Activated CD4-positive, CD25-positive, alpha-beta regulatory T cell treated with anti-CD3 and anti-CD28 coated beads, Interleukin-2, amount 50 U/mL, for 72 hours (primary cell): Measurements from ENCODE around the gene RGS13.

Experiments
- DNase-seq: peaks from one replicate; pipeline ENCODE4 v3.0.0; 2021

The RGS13 gene

GRCh38 chr1:192689459-192689858, 53.5 kb downstream of the RGS13 start:
- DNase-seq: no peak

DNA sequence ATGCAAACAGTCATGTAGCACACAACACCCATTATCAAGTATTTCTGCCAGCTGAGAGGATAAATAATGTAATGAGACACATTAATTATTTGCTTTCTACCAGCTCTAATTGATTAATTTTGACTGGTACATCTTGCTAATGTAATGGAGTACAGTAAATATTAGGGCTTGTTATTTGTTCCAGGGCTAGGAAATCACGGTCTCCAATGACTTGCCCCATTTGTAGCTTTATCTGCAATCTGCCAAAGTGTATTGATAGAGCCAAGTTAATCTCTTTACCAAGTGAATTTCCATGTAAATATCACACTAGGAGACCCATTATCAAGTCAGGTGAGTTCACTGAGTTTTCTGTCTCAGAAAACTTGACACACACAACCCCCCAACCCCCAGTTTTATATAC, 55.1 kb downstream of the RGS13 start:
- DNase-seq: no peak

DNA sequence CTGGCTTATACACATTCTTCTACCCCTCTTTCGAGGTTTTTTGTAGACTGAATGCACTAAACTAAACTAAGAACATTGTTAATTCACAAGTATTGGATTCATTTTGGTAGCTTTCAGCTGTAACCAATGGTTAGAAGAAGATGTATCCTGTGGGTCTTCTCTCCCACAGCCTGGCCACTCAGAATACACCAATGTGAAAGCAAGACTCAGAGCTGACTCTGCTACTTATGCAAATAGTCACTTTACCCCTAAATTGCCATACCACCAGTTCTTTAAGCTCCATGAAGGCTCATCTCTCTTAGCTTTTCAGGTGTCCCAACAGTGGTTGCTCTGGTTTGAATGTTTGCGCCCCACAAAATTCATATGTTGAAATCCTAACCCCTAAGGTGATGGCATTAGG, 60.1 kb downstream of the RGS13 start:
- no peak for DNase-seq

- no peak for DNase-seq
Measured at GRCh38 chr1:192697771-192698170, 61.8 kb downstream of the RGS13 start.

- no peak for DNase-seq
Measured at GRCh38 chr1:192698731-192699130, 62.8 kb downstream of the RGS13 start.

DNA sequence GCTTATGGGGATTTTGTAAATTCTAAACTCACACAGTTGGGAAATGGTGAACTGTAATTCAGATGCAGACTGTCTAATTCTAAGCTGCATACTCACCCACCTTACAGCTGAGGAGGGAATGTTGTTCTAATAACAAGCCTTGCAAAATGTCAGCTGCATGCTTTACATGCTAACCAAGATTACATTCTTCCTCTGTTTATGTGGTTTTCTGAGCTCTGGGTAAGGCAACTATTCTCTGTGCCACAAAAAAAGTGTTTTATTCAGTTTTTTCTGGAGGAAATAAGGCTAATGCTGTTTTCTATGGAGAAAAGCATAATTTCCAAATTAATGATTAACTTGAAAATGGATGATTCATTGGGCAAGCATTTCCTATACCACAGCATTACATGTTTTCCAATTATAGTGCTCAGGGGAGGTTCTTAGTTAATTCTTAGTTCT, 64.9 kb downstream of the RGS13 start:
- no peak for DNase-seq

DNA sequence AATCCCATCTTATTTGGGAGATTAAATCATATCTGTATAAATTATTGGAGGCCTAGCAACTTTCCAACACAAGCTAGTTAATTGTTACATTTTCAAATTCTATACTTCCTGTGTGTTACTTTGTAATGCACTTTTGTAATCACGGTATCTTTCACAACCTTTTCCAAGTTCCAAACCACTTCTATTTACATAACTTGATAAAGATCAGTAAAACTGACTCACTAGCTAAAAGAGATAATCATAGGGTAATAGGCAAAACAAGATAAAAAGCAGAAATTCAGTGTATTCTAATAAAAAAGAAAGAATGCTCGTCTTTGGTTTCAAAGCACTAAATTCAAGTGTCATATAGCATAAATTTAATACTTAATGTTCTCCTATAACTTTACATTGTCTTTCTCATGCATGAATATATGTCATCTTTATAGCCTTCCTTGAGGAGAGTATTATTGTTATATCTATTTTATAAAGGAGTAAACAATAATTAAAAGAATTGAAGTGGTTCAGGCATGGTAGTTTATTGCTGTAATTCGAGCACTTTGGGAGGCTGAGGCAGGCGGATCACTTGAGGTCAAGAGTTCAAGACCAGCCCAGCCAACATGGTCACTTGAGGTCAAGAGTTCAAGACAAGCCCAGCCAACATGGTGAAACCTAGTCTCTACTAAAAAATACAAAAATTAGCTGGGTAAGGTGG, 66.4 kb downstream of the RGS13 start:
- DNase-seq: no peak

GRCh38 chr1:192703283-192704206, 67.6 kb downstream of the RGS13 start:
- no peak for DNase-seq

DNA sequence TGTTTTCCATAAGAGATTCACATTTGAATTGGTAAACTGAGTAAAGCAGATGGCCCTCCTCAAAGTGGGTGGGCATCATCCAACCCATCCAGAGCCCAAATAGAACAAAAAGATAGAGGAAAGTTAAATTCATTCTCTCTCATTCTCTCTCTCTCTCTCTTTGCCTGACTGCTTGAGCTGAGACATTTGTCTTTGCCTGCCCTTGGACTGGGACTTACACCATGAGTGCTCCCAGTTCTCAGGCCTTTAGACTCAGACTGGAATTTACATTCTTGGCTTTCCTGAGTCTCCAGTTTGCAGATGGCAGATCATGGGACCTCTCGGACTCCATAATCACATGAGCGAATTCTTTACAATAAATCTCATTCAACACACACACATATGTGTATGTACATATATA, 69.6 kb downstream of the RGS13 start:
- DNase-seq: no peak

- DNase-seq: no peak
Measured at GRCh38 chr1:192706936-192707335, 71.0 kb downstream of the RGS13 start.

DNA sequence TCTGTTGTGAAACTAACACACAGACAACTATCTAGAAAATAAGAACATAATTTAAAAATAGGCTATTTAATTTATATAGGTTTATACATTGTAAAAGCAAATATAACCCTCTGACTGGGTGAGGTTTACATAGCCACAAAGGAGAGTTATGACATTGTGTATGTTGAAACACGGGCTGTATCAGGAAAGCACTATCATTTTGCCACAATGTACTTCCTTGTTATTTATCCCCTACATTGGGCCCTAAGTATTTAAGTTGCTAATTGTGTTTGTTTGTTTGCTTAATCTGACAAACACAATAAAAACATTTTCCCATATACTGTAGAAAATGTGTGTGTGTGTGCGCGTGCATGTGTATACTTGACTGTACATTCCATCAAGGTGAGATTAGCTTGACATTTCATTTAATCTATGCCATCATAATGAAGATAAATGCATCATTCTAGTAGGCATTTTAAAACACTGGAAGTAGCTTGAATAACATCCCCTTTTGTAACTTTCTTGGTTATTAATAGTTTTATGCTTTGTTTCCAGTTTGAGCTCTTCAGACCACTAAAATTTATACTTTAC, 72.1 kb downstream of the RGS13 start:
- DNase-seq: no peak

- DNase-seq: no peak
Measured at GRCh38 chr1:192709544-192709943, 73.6 kb downstream of the RGS13 start.
